ENCODE measurements around the gene RAB17.

Gene RAB17

DNA sequence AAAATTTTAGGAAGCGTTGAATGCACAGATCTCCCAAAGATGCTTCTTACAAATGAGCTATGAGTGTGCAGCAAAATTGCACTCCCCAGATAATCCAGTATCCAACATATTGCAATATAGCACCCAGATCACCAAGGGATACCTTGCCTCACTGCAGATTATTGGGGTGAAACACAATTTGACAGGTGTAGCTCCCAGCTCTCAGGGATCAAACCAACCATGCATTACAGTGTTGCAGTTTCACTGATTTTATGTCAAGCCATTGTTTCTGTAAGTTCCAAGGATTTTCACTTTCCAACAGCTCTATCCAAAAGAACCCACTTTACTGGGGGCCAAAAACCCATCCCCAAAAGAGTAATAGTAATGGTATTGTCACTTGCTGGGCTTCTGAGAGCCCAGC, 35.0 kb downstream of the RAB17 start:
- ATAC-seq (no peak), DNase-seq (no peak)
- H3K27me3 Mint-ChIP-seq, result peaks cover 15% of the 10 kb centered on the region
- no peaks in the 10 kb centered on the region for H3K36me3 Mint-ChIP-seq (ENCODE audit: low read depth)
- no peak overlapping the region for H3K4me3 Mint-ChIP-seq
- peaks cover 10% of the 10 kb centered on the region for H3K4me1 Mint-ChIP-seq
- peaks cover 10% of the 10 kb centered on the region for H3K9me3 Mint-ChIP-seq
- H3K27ac Mint-ChIP-seq, result no peak overlapping the region

DNA sequence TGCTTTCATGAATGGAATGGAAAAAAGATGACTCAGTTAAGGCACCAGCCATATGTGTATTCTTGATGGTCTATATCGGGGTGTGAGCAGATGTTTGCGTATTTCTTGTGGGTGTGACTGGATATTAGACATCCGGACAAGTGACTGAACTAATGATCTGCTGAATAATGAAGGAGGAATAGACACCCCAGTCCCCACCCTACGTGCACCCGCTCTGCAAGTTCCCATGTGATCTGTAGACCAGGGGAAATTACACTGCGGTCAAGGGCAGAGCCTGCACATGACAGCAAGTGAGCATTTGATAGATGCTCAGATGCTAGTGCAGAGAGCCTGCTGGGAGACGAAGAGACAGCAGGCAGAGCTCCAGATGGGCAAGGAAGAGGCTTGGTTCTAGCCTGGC, 36.6 kb downstream of the RAB17 start:
- Mint-ChIP-seq H3K4me3 (no peak overlapping the region), H3K36me3 (ENCODE audit: low read depth) (no peaks in the 10 kb centered on the region), H3K4me1 (peaks cover 10% of the 10 kb centered on the region), H3K9me3 (peaks cover 10% of the 10 kb centered on the region), H3K27ac (no peak overlapping the region), H3K27me3 (peaks cover 15% of the 10 kb centered on the region)
- DNase-seq (no peak), ATAC-seq (no peak)

DNA sequence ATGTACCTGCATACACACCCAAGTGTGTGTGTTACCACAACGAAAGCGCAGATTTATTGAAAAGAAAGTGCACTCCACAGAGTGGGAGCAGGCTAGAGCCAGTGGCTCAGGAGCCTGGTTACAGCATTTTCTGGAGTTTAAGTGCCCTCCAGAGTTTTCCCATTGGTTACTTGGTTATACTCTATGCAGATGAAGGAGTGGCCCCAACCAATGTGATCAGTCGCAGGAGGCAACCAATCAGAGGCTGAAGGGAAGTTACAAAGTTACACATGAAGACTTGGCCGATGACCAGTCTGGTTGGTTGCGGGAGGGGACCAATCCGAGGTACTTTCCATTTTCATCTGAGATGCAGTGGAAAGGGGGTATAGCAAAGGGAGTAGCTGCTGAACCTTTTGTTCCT, 37.6 kb downstream of the RAB17 start:
- Mint-ChIP-seq H3K4me3 (no peak overlapping the region), H3K27ac (no peak overlapping the region), H3K4me1 (peaks cover 9% of the 10 kb centered on the region), H3K27me3 (peaks cover 12% of the 10 kb centered on the region), H3K9me3 (peaks cover 10% of the 10 kb centered on the region), H3K36me3 (ENCODE audit: low read depth) (no peaks in the 10 kb centered on the region)
- ATAC-seq (no peak), DNase-seq (no peak)

DNA sequence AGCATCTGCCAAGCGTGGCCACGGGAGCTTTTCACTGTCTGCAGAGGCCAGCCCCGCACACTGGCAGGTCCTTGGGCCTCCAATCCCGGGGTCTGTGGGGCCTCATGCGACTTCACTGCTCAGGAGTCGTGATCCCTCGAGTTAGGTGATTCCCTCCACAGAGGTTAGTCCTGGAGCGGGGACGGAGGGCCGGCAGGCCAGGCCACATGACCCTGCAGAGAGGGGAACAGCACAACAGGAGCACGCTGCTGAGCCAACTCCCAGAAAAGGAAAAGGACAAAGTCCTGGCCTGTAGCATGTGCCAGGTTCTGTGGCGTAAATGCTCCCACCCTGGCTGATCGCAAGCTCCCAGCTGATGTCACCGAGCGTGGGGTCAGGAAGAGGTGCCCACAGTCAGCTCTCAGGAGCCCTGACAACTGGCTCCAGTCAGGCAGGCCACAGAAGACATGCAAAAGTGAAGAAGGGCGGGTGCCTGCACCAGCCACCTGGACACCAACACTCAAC, 39.4 kb downstream of the RAB17 start:
- ATAC-seq (no peak), DNase-seq (no peak)
- H3K27ac Mint-ChIP-seq, result no peak overlapping the region
- H3K9me3 Mint-ChIP-seq, result peaks cover 7% of the 10 kb centered on the region
- H3K4me1 Mint-ChIP-seq, result no peaks in the 10 kb centered on the region
- H3K36me3 Mint-ChIP-seq (ENCODE audit: low read depth), result no peaks in the 10 kb centered on the region
- H3K27me3 Mint-ChIP-seq, result peaks cover 4% of the 10 kb centered on the region
- no peak overlapping the region for H3K4me3 Mint-ChIP-seq

DNA sequence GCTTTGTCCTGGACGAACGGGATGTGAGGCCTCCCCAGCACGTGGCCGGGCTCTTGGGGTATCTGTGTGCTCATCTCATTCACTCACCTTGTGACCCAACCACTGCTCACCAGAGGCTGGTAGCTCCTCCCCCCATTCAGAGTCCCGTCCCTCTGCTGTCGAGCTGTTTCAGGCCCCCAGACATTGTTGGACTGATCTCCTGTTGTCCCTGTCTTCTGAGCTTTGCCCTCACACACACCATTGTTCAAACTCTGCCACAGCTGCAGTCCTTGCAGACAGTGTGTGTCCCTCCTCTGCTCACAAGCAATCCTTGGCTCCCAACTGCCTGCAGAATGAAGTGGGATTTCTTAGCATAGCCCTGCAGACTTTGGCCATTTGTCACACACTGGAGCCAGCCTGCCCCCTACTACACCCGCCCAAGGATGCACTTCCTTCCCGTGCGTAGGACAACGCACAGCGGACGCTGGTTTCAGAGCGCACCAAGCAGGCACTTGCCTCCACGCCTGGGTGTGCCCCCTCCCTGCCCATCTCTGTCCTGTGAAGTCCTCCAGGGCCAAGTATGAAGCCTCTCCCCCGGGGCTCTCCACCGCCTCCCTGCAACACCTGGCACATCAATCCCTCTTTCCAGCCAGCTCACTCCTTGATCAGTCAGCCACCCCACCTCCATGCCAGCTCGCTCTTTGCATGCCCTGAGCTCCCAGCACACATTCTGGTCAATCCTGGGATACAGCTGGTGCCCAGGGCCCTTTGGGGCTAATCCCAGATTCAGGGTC, 40.7 kb downstream of the RAB17 start:
- no peaks in the 10 kb centered on the region for H3K4me1 Mint-ChIP-seq
- H3K27me3 Mint-ChIP-seq, result peaks cover 2% of the 10 kb centered on the region
- no peaks in the 10 kb centered on the region for H3K36me3 Mint-ChIP-seq (ENCODE audit: low read depth)
- ATAC-seq (no peak), DNase-seq (no peak)
- H3K4me3 Mint-ChIP-seq, result no peak overlapping the region
- H3K9me3 Mint-ChIP-seq, result no peaks in the 10 kb centered on the region
- H3K27ac Mint-ChIP-seq, result no peak overlapping the region

DNA sequence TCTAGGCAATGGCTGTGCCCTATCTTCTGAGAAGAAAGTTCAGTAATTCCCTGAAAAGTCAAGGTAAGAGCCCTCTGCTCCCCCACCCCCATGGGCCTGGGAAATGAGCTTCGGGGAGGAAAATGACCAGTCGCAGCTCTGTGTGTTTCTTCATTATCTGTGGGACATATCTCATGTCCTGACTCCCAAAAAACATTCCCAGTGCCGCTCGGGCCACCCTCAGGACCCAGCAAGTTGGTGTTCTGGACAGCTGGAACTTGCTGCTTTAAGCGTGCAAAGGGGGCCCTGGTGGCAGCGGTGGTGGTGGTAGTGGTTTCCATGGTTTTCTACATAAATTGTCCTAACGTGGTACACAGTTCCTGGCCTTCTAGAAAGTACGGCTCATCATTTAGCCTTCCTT, 41.3 kb downstream of the RAB17 start:
- DNase-seq, result no peak
- Mint-ChIP-seq H3K27ac (no peak overlapping the region), H3K4me1 (no peaks in the 10 kb centered on the region), H3K4me3 (no peak overlapping the region), H3K36me3 (ENCODE audit: low read depth) (no peaks in the 10 kb centered on the region), H3K27me3 (peaks cover 2% of the 10 kb centered on the region), H3K9me3 (no peaks in the 10 kb centered on the region)
- ATAC-seq, result no peak

DNA sequence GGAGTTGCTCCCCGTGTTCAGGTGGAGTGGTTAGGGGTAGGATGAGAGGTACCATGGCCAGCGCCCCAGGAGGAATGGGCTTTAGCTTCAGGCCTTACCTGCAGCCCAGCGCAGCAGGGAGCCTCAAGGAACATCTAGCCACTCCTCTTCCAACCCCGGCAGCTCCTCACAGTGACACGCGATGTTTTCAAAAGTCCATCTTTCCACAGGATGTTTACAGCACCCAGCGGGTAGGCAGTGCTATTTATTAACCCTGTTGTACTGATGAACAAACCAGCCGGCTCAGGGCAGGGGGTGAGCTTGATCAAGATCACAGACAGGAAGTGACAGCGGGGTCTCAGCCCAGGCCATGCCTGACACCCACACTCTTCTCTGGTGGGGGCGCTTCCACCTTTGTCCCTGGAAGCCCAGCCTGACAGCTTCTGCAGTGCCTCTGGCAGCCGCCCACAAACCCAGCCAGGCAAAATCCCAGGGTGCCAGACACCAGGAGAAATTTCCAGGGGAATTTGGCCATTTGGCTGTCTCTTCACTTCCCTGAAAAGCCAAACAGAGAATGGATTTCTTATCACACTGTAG, 42.6 kb downstream of the RAB17 start:
- H3K4me3 Mint-ChIP-seq, result no peak overlapping the region

DNA sequence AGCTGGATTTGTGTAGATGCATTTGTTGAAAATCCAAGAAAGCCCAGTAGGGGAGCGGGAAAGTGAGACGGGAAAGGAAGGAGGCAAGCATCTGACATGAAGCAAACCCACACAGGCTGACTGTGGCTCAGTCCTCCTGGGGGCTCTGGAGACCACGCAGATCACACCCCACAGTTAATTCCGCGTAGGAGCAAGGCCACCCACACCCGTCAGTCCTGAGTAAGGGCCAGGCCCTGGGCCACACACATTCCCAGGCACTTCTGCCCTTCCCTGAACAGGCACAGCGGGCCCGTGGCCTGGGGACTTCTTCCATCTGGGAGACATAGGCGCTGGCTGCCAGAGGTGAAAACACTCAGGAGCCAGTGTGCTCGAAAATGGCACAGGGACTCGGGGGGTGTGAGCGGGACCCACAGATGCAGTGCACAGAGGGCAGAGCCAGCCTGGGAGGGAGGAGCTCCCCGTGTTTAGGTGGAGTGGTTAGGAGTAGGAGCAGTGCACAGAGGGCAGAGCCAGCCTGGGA, 43.6 kb downstream of the RAB17 start:
- H3K4me3 Mint-ChIP-seq, result no peak overlapping the region
- no peak for ATAC-seq
- H3K36me3 Mint-ChIP-seq (ENCODE audit: low read depth), result no peaks in the 10 kb centered on the region
- H3K27ac Mint-ChIP-seq, result no peak overlapping the region
- H3K27me3 Mint-ChIP-seq, result peaks cover 2% of the 10 kb centered on the region
- DNase-seq, result no peak
- H3K9me3 Mint-ChIP-seq, result no peaks in the 10 kb centered on the region
- no peaks in the 10 kb centered on the region for H3K4me1 Mint-ChIP-seq

More for the DNA sequence above, 42.6 kb downstream of the RAB17 start:
- ATAC-seq (no peak), DNase-seq (no peak)
- no peak overlapping the region for H3K27ac Mint-ChIP-seq
- H3K4me1 Mint-ChIP-seq, result no peaks in the 10 kb centered on the region
- H3K27me3 Mint-ChIP-seq, result peaks cover 2% of the 10 kb centered on the region
- H3K9me3 Mint-ChIP-seq, result no peaks in the 10 kb centered on the region
- H3K36me3 Mint-ChIP-seq (ENCODE audit: low read depth), result no peaks in the 10 kb centered on the region

DNA sequence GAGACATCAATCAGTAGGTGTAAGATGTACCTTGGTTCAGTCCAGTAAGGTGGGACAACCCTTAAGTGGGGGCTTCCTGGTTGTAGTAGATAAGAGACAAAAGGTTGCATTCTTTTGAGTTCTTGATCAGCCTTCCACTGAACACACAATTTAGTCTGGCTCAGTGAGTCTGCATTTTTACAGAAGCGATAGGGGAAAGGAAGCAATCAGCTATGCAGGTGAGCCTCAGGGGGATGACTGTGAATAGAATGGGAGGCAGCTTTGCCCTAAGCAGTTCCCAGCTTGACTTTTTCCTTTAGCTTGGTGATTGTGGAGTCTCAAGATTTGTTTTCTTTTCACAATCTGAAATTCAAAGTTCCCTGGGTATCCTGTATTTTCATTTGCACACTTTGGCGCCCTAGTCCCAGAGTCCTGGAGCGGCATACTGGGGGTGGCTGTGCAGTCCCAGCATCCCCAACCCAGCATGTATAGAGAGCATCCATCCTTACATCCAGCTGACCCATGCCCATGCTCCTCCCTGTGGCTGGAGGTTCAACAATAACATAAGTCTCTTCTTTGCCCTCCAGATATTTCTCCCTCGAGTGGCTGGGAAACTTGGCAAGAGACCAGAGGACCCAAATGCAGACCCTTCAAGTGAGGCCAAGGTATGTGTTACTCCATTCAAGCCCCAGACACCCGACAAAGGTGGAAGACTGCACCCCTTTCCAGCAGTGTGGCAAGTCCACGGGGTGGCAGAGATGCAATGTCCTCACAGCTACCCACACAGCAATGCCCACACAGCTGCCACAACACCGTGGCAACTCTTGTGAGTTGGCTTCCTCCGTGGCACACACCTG, 44.3 kb downstream of the RAB17 start:
- H3K4me1 Mint-ChIP-seq, result no peaks in the 10 kb centered on the region
- no peak for DNase-seq
- H3K27ac Mint-ChIP-seq, result no peak overlapping the region
- H3K9me3 Mint-ChIP-seq, result no peaks in the 10 kb centered on the region
- peaks cover 2% of the 10 kb centered on the region for H3K27me3 Mint-ChIP-seq
- no peaks in the 10 kb centered on the region for H3K36me3 Mint-ChIP-seq (ENCODE audit: low read depth)
- ATAC-seq, result no peak
- H3K4me3 Mint-ChIP-seq, result no peak overlapping the region

DNA sequence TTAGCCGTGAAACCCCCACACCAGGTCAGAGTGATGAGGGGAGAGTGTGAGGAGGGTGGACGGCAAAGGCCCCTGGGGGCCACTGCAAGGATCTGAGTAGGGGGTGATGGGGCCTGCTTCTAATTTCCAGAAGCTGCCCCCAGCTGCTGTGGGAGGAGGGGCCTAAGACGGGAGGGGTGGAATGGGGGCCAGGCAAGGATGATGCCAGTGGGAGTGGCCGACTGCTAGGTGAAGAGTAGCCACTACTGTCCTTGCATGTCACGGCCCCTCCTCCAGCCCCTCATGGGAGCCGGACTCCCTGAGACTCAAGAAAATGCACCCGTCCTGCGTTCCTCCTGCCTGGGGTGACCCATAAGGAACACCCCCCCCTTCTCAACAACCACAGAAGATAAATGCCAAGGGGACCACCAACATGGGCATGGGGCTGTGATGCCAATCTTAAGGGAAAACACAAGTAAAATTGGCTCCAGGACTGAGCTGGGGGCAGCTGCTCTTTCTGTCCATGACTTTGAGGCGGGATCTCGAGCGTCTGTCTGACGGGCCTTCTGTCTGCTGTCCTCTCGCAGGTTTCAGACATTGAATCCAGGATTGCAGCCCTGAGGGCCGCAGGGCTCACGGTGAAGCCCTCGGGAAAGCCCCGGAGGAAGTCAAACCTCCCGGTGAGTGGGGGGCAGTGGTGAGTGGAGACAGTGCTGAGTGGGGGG, 48.4 kb downstream of the RAB17 start:
- H3K27ac Mint-ChIP-seq, result no peak overlapping the region
- no peaks in the 10 kb centered on the region for H3K36me3 Mint-ChIP-seq (ENCODE audit: low read depth)
- DNase-seq, result no peak
- H3K4me3 Mint-ChIP-seq, result no peak overlapping the region
- no peaks in the 10 kb centered on the region for H3K27me3 Mint-ChIP-seq
- H3K9me3 Mint-ChIP-seq, result no peaks in the 10 kb centered on the region
- H3K4me1 Mint-ChIP-seq, result no peaks in the 10 kb centered on the region
- no peak for ATAC-seq

DNA sequence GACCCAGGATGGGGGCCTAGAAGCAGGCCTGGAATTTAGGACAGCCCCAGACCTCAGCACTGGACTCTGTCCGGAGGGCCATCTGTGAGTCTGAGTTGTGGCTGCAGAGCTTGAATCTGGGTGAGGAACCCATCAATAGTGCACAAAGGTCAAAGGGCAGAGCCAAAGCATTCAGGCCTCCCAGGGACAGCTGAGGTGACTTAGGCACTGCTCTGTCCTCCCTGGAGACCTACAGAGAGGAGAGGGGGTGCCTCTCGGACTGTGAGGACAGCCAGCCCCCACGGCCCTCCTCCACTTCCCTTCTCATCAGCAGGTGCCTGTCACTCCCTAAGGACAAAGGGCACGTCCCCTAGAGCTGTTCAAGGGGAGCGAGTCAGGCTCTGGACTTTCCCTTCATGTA, 49.3 kb downstream of the RAB17 start:
- H3K4me1 Mint-ChIP-seq, result no peaks in the 10 kb centered on the region
- DNase-seq (no peak), ATAC-seq (no peak)
- H3K27ac Mint-ChIP-seq, result no peak overlapping the region
- H3K9me3 Mint-ChIP-seq, result no peaks in the 10 kb centered on the region
- H3K27me3 Mint-ChIP-seq, result no peaks in the 10 kb centered on the region
- no peaks in the 10 kb centered on the region for H3K36me3 Mint-ChIP-seq (ENCODE audit: low read depth)
- no peak overlapping the region for H3K4me3 Mint-ChIP-seq

DNA sequence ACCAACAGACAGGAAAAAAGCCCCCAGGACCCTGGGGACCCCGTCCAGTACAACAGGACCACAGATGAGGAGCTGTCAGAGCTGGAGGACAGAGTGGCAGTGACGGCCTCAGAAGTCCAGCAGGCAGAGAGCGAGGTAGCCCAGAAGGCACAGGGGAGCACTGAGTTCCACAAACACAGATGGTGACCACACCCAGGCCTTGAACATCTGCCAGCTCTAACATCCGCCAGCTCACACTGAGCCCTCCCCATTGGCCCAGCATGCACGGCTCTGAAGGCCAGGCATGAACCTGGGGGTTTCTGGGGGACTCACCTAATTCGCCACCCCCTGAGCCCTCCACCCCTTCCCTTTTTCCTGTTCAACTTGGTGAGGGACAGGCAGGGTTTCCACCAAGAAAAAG, 49.7 kb downstream of the RAB17 start:
- ATAC-seq (no peak), DNase-seq (no peak)
- Mint-ChIP-seq H3K36me3 (ENCODE audit: low read depth) (no peaks in the 10 kb centered on the region), H3K9me3 (no peaks in the 10 kb centered on the region), H3K4me1 (no peaks in the 10 kb centered on the region), H3K4me3 (no peak overlapping the region), H3K27me3 (no peaks in the 10 kb centered on the region), H3K27ac (no peak overlapping the region)

DNA sequence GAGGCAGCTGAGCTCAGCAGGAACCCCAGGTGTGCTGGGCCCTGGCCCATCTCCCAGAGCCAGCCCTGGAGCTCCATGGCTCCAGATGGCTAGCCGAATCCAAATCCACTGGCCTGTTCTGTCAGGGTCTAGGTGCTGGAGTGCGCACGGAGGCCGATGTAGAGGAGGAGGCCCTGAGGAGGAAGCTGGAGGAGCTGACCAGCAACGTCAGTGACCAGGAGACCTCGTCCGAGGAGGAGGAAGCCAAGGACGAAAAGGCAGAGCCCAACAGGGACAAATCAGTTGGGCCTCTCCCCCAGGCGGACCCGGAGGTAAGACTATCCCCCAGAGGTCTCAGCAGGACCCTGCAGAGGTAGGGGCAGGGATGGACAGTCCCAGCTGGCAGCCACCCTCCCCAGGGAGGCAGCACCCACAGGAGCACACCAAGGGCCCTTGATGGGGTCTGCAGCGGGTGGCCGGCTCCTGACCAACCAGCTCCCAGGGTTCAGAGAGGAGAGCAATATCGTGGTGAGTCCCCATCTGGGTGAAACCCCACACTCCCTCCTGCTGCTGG, 50.2 kb downstream of the RAB17 start:
- no peaks in the 10 kb centered on the region for H3K9me3 Mint-ChIP-seq
- H3K4me1 Mint-ChIP-seq, result no peaks in the 10 kb centered on the region
- H3K27me3 Mint-ChIP-seq, result no peaks in the 10 kb centered on the region
- no peak overlapping the region for H3K4me3 Mint-ChIP-seq
- ATAC-seq, result no peak
- no peaks in the 10 kb centered on the region for H3K36me3 Mint-ChIP-seq (ENCODE audit: low read depth)
- DNase-seq, result no peak
- H3K27ac Mint-ChIP-seq, result no peak overlapping the region

DNA sequence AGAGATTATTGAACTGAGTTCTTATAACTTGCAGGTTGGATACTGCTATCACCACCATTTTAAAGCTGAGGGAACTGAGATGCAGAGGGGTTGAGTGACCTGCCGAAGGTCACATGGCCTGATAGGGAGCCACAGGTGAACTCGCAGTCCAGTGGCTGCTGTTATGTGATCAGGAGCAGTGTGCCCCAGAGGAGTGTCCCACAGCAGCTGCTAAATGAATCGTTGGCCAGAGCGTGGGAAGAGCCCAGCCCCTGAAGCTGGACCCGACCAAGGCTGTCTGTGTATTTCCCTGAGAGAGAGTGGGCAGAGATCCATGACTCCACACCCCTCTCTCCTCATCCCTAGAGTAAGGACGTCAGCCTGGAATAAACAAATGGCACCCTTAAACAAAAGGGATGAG, 50.9 kb downstream of the RAB17 start:
- H3K9me3 Mint-ChIP-seq, result no peaks in the 10 kb centered on the region
- no peak overlapping the region for H3K4me3 Mint-ChIP-seq
- no peaks in the 10 kb centered on the region for H3K36me3 Mint-ChIP-seq (ENCODE audit: low read depth)
- ATAC-seq, result no peak
- H3K27ac Mint-ChIP-seq, result no peak overlapping the region
- no peak for DNase-seq
- no peaks in the 10 kb centered on the region for H3K27me3 Mint-ChIP-seq
- no peaks in the 10 kb centered on the region for H3K4me1 Mint-ChIP-seq

All from activated naive CD8-positive, alpha-beta T cell treated with anti-CD3 and anti-CD28 coated beads, Interleukin-2, amount 50 U/mL, for 24 hours (primary cell).